ENCODE results near the gene TMEM123.

Gene TMEM123

DNA sequence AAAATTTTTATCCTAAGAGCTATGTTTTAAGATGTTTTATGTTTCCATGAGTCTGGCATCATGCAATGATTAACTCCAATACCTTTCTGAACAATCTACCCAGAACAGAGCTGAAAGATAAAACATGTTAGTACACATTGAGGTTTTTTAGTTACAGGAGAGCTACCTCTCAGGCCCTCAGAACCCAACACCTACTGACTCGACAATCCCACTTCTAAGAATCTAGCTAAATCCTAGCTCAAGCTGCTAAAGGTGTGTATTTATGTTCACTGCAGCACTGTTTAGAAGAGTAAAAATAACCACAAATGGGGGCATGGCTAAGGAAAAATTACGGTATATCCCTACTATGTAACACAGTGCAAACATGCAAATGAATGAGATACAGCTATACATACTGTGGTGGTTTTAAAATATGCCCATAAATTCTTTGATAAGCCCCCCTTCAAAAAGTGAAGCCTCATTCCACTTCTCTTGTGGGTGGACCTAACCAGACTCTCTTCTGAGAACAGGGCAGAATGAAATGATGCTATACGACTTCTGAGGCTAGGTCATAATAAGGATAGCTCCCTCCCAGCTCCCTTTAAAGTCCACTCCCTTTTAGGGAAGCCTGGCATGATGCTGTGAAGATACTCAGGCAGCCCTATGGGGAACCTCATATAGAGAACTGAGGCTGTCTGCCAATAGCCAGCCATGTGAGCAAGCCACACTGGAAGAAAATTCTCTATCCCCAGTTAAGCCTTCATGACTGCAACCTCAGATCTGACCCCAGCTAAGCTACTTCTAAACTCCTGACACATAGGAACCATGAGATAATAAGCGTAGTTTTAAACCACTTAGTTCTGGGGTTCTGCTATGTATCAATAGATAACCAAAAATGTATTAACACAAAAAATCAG lies 29.5 kb downstream of the TMEM123 start:
- DNase-seq (ENCODE audit: low spot score) = no peak

GRCh38 chr11:102421261-102421660 lies 31.3 kb downstream of the TMEM123 start:
- peak; percentile 26 for DNase-seq (ENCODE audit: low spot score)

DNA sequence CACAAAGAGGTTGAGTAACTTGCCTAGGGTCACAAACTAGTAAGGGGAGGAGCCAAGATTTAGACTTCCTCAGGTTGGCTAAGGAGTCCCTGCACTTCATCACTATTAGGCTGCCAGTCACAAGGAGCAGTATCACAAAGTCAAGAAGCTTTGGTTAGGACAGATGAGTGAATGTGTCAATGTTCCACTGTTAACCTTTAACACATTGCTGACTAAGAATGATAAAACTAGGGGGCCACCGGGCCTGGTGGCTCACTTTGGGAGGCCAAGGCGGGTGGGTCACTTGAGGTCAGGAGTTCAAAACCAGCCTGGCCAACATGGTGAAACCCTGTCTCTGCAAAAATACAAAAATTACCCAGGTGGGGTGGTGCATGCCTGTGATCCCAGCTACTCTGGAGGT lies 32.0 kb downstream of the TMEM123 start:
- no peak for DNase-seq (ENCODE audit: low spot score)

GRCh38 chr11:102419181-102419580 lies 33.4 kb downstream of the TMEM123 start:
- DNase-seq (ENCODE audit: low spot score) = no peak

- no peak for DNase-seq (ENCODE audit: low spot score)
Measured at GRCh38 chr11:102416976-102417375, 35.6 kb downstream of the TMEM123 start.

- DNase-seq (ENCODE audit: low spot score) = no peak
Measured at GRCh38 chr11:102415304-102415916, 37.2 kb downstream of the TMEM123 start.

- DNase-seq (ENCODE audit: low spot score) = no peak
Measured at GRCh38 chr11:102414559-102414958, 38.0 kb downstream of the TMEM123 start.

- DNase-seq (ENCODE audit: low spot score) = no peak
Measured at GRCh38 chr11:102413497-102413896, 39.1 kb downstream of the TMEM123 start.

DNA sequence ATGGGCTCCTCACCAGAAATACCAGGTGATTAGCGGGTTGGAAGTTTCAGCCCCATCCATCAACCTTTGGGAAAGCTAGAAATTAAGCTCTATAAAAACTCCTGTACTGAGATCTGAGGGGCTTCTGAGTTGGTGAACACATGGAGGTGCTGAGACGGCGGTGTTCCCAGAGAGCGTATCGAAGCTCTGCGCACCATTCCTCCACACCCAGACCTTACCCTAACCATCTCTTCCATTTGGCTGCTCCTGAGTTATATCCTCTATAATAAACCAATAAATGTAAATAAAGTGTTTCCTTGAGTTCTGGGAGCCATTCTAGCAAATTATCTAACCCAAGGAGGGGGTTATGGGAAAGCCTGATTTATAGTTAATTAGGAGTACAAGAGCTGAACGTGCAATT lies 41.4 kb downstream of the TMEM123 start:
- no peak for DNase-seq (ENCODE audit: low spot score)

DNA sequence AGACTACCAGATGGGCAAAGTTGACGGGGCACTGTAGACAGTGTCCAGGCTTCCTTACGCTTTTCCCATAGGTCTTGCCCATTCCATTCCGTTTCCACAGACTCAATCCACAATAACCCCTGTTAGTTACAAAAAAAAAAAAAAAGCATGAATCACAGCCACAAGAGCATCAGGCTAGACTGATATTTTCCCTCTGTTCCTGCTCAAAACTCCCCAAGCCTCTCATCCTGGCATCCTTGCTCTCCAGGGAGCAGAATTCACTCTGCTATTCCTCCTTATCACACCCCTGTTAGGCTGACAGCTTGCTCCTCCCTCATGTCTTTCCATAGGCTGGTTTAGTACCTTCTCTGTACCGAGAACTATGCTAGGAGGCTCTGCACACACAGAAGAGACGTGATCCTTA lies 42.2 kb downstream of the TMEM123 start:
- DNase-seq (ENCODE audit: low spot score) = peak; percentile 33

- DNase-seq (ENCODE audit: low spot score) = no peak
Measured at GRCh38 chr11:102408339-102408738, 44.2 kb downstream of the TMEM123 start.

- no peak for DNase-seq (ENCODE audit: low spot score)
Measured at GRCh38 chr11:102407901-102408300, 44.7 kb downstream of the TMEM123 start.

DNA sequence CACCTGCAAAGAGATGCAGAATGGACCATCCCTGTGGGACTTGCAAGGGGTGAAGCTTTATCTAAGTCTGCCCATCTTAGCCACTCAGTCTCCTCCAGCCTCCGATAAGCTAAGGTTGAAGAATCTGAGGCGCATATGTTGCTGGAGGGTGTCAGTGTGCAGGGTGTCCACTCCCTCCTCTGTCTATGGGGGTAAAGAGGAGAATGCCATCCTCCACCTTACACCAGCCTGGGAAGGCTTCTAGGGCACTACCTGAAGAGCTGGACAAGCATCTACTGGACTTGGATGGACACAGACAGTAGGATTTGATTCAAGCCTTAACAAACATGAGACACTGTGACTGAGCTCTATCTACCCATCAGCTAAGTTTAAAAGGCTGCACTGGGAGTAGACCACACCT lies 46.5 kb downstream of the TMEM123 start:
- DNase-seq (ENCODE audit: low spot score) = no peak

- DNase-seq (ENCODE audit: low spot score) = no peak
Measured at GRCh38 chr11:102405501-102405900, 47.1 kb downstream of the TMEM123 start.

DNA sequence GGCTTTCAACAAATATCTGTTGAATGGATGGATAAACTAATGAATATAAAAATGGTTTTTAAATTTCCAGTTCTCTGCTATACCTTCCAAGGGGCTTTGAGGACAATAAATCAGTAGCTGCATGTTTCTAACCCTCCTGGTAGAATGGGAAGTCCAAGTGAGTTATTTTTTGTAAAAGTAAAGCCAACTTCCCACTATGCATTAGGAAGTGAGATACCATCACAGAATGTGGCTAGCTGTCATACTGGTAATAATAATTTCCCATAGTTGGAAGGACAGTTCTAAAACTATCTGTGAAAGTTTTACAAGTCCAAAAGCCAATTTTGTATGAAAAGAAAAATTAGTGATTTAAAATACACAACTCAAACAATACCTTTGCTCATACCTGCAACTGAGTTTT lies 50.0 kb downstream of the TMEM123 start:
- no peak for DNase-seq (ENCODE audit: low spot score)

GRCh38 chr11:102401905-102402304 lies 50.7 kb downstream of the TMEM123 start:
- DNase-seq (ENCODE audit: low spot score) = no peak

GRCh38 chr11:102400603-102401002 lies 52.0 kb downstream of the TMEM123 start:
- DNase-seq (ENCODE audit: low spot score) = no peak

DNA sequence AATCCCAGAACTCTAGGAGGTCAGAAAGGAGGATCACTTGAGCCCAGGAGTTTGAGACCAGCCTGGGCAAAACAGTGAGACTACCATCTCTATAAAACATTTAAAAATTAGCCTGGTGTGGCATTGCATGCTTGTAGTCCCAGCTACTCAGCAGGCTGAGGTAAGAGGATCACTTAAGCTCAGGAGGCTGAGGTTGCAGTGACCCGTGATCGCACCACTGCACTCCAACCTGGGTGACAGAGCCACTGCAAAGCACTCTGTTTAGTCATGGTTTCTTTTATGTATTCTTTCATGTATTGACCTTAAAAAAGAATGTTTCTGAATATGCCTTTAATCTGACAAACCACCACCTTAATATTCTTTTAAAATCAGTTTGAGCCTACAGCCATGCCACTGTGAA lies 53.4 kb downstream of the TMEM123 start:
- no peak for DNase-seq (ENCODE audit: low spot score)

DNA sequence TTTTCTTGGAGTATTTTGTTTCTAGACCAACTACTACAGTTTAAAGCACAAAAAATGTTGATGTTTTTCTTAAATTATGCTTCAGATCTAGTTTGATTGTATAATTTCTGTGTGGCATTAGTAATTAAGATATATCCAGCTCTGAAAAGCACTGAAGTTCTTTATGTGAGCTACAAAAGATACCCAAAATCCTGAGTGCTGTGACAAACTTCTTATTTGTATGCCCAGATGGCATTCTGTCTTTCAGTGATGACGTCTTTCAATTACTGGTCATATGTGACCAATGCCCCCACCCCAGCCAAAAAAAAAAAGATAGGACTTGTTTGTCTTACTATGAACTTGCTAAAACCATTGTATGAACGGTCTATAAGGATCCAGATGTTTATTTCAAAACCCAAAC lies 54.3 kb downstream of the TMEM123 start:
- no peak for DNase-seq (ENCODE audit: low spot score)

DNA sequence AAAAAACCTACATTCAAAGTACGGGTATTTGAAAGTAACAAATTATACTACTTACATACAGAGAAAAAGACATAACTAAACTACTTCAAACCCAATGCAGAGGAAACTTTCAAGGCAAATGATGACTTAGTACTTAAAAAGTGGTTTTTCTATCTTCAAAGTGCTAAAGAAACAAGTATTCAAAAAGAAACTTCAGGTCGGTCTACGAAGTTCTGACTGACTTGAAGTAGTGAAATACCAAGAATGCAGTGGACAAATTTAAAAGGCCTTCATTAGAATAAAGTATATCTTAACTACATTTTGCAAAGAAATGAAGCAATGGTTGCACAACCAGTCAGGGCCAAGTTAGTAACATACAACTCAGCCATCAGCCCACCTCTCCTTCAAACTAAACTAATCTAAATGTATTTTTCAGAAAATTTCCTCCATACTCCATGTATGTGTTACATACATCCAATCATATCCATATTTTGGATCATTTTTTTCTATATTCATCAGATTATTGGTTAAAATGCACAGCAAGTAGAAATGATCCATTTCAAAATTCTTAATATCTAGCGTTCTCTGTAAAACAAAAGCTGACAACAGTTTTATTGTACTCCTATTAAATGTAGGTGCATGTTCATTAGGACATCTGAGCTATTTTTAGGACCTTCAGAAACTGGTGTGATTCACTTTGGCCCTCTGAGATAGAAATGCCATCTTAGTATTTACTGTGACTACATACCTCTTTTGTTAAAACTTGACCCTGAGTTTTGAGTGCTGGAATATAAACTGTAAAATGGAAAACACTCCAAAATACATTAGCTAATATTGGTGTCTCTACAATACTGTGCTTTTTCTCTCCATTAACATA lies 55.6 kb downstream of the TMEM123 start:
- no peak for DNase-seq (ENCODE audit: low spot score)

- DNase-seq (ENCODE audit: low spot score) = no peak
Measured at GRCh38 chr11:102395720-102396393, 56.7 kb downstream of the TMEM123 start.

DNA sequence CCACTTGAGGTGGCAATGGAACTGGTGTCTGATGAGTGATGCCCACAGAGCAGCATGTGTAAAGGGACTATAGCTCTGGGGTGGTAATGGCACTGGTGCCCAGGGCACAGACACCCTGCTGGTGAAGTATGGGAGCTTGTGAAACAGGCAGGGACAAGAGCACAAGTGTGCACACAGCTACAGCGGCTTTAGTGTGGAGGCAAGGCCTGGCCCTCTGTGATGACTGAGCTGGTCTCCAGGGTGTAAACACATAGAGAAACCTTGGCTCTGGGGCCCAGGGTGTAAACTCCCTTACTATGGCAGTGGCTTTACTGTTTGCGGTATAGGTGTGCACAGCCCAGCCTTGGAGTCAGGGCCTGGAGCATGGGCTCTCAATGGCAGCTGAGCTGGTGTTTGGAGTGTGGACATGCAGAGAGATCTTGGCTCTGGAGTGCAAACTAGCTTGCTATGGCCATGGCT lies 59.3 kb downstream of the TMEM123 start:
- DNase-seq (ENCODE audit: low spot score) = no peak
